GM12878 (cell line): ENCODE results near the gene OSMR. TPM values are rescaled to one million over a fixed set of nuclear protein-coding genes. Genes with fewer than 3 reads are reported as not detected.

Experiments used
- ATAC-seq: fragments of 200-7000 bp; cut with Tn5 transposase; 3 replicates; pipeline ENCODE4 v1.9.1; 2020; ENCODE audit warnings: mild to moderate bottlenecking, moderate library complexity
- BruUV-seq: library from RNA; stranded (reverse); fragments of 400-500 nt; replicated peaks from 2 replicates; lab custom pipeline; 2021; lab: Mats Ljungman, UMichigan
- CTCF ChIA-PET: fragments of 300-600 bp; sonication (Branson Sonifier 250); formaldehyde crosslinking; extraction: SDS; loops from one replicate; lab custom pipeline; 2021; ENCODE audit warnings: inconsistent platforms; lab: Yijun Ruan, JAX
- POLR2A ChIA-PET: fragments of 350-600 bp; formaldehyde crosslinking; extraction: SDS; loops from one replicate; lab custom pipeline; 2021; ENCODE audit warnings: inconsistent platforms; lab: Charles Lee
- RAD21 ChIA-PET: fragments of 300-600 bp; sonication (Branson Sonifier 250); formaldehyde crosslinking; loops from one replicate; lab custom pipeline; 2023; ENCODE audit warnings: antibody characterized with exemption; ENCODE audit not compliant: unreplicated experiment; lab: Charles Lee
- SMC1A ChIA-PET: fragments of 300-600 bp; sonication (Branson Sonifier 250); formaldehyde crosslinking; loops from one replicate; lab custom pipeline; 2023; ENCODE audit not compliant: unreplicated experiment, uncharacterized antibody; lab: Charles Lee
- DNase-seq: peaks from one replicate; pipeline ENCODE4 v3.0.0-alpha.2; 2011; ENCODE audit warnings: low read depth, low spot score
- FAIRE-seq: peaks from 3 replicates; lab custom pipeline; 2011; peaks lifted over from hg19 to GRCh38; lab: Jason Lieb, UNC
- H2AFZ ChIP-seq: 2 replicates; pipeline ENCODE4 v1.6.0; 2011; ENCODE audit warnings: low read depth, low read length, control low read depth; ENCODE audit not compliant: control insufficient read depth
- H3K27ac ChIP-seq: 2 replicates; pipeline ENCODE4 v1.5.1; 2011; ENCODE audit warnings: control low read depth; ENCODE audit not compliant: control insufficient read depth, insufficient read depth
- H3K27me3 ChIP-seq, 2 experiments: replicated peaks in 1 of 2; 2 replicates each; pipeline versions ENCODE4 v1.6.0 to v1.6.1; 2011; ENCODE audit warnings: low read length in 1 of 2; ENCODE audit not compliant: control insufficient read depth in 2 of 2, insufficient read depth in 2 of 2
- H3K36me3 ChIP-seq, 2 experiments: 2 replicates each; pipeline ENCODE4 v1.5.1; 2011; ENCODE audit warnings: low read length in 1 of 2; ENCODE audit not compliant: control insufficient read depth in 2 of 2, insufficient read depth in 2 of 2
- H3K4me1 ChIP-seq: 2 replicates; pipeline ENCODE4 v1.6.1; 2011; ENCODE audit warnings: mild to moderate bottlenecking, low read length, moderate library complexity, mixed read lengths; ENCODE audit not compliant: control insufficient read depth, insufficient read depth
- H3K4me2 ChIP-seq: 2 replicates; pipeline ENCODE4 v1.6.0; 2011; ENCODE audit warnings: control low read depth; ENCODE audit not compliant: control insufficient read depth, insufficient read depth
- H3K4me3 ChIP-seq: fragments of 200-600 bp; sonication (generic); 2 replicates; pipeline ENCODE4 v1.5.1; 2016
- H3K79me2 ChIP-seq: 2 replicates; pipeline ENCODE4 v1.6.0; 2011; ENCODE audit warnings: low read length; ENCODE audit not compliant: control insufficient read depth, insufficient read depth
- H3K9ac ChIP-seq: 2 replicates; pipeline ENCODE4 v1.8.0; 2011; ENCODE audit warnings: low read length, control low read depth, mixed read lengths; ENCODE audit not compliant: control insufficient read depth, insufficient read depth
- H3K9me3 ChIP-seq: replicated peaks from 3 replicates; pipeline ENCODE4 v1.5.1; 2011; ENCODE audit warnings: mild to moderate bottlenecking, low read length; ENCODE audit not compliant: control insufficient read depth, insufficient read depth
- H4K20me1 ChIP-seq: 2 replicates; pipeline ENCODE4 v1.6.0; 2011; ENCODE audit not compliant: control insufficient read depth, insufficient read depth
- ETV6 ChIP-seq, 2 experiments: fragments of 450-650 bp in 1 of 2; IDR thresholded peaks in 1 of 2; conservative IDR thresholded peaks in 1 of 2; 2 replicates each; pipeline ENCODE4 v1.6.1; 2014; ENCODE audit warnings: antibody characterized with exemption in 1 of 2, borderline replicate concordance in 1 of 2, low read depth in 1 of 2, mild to moderate bottlenecking in 1 of 2, moderate library complexity in 1 of 2
- HDAC2 ChIP-seq: fragments of 200-600 bp; sonication (generic); IDR thresholded peaks from 2 replicates; pipeline ENCODE4 v1.6.1; 2017
- JUNB ChIP-seq: IDR thresholded peaks from 2 replicates; pipeline ENCODE4 v1.6.1; 2016; ENCODE audit warnings: antibody characterized with exemption, mild to moderate bottlenecking
- KDM1A ChIP-seq: fragments of 200-600 bp; sonication (generic); IDR thresholded peaks from 2 replicates; pipeline ENCODE4 v1.6.1; 2016; ENCODE audit warnings: borderline replicate concordance
- MEF2B ChIP-seq: fragments of 450-650 bp; IDR thresholded peaks from 2 replicates; pipeline ENCODE4 v1.6.1; 2018; ENCODE audit warnings: mild to moderate bottlenecking, moderate library complexity; ENCODE audit not compliant: partially characterized antibody, poor library complexity, severe bottlenecking
- SIN3A ChIP-seq: IDR thresholded peaks from 2 replicates; pipeline ENCODE4 v1.6.1; 2012; ENCODE audit warnings: low read depth, low read length, improper control_type of control experiment
- WRNIP1 ChIP-seq: IDR thresholded peaks from 2 replicates; pipeline ENCODE4 v1.6.1; 2011; ENCODE audit warnings: low read depth, low read length, improper control_type of control experiment, borderline replicate concordance
- ZBED1 ChIP-seq: IDR thresholded peaks from 2 replicates; pipeline ENCODE4 v1.6.1; 2016; ENCODE audit warnings: borderline replicate concordance
- ZNF217 ChIP-seq: fragments of 450-650 bp; IDR thresholded peaks from 2 replicates; pipeline ENCODE4 v1.6.1; 2017; ENCODE audit warnings: antibody characterized with exemption, mild to moderate bottlenecking
- ZNF622 ChIP-seq: fragments of 450-650 bp; IDR thresholded peaks from 2 replicates; pipeline ENCODE4 v1.6.1; 2017; ENCODE audit warnings: mild to moderate bottlenecking, inconsistent platforms
- in situ Hi-C: fragments of 300-500 bp; cut with MboI; formaldehyde crosslinking; loops from 9 replicates; pipeline ENCODE4 v1.14.3; 2018; ENCODE audit warnings: mixed read lengths
- intact Hi-C: fragments of 100-400 bp; cut with micrococcal nuclease; formaldehyde crosslinking; loops from one replicate; pipeline ENCODE4 v1.14.2; 2022; ENCODE audit not compliant: unreplicated experiment
- polyA plus RNA-seq, 11 experiments: library from polyadenylated mRNA; depleted of rRNA in 4 of 11; unstranded in 6 of 11; stranded (reverse) in 5 of 11; fragments of >200 nt; fragmentation: Nextera tagmentation in 4 of 11; fragmentation: Illumina TruSeq in 1 of 11; extraction: Ambion mirVana in 4 of 11; extraction: Trizol in 1 of 11; gene quantifications; 1 replicate in 1 of 11; 2 replicates in 10 of 11; pipeline versions ENCODE4 v1.2.1 to v1.2.3, GENCODE V29; 2011 to 2016; ENCODE audit warnings: inconsistent platforms in 2 of 11, missing spikeins in 2 of 11, low read depth in 1 of 11
- total RNA-seq, 4 experiments: library from RNA; depleted of rRNA in 3 of 4; stranded (reverse); fragments of >200 nt in 3 of 4; fragmentation: Illumina TruSeq in 1 of 4; extraction: Trizol in 1 of 4; gene quantifications; 2 replicates each; pipeline versions ENCODE4 v1.2.1 to v1.2.3, GENCODE V29; 2013 to 2021
- TF ChIP-seq, protein P1 (sequence below): fragments of 150-350 bp; IDR thresholded peaks from 2 replicates; pipeline ENCODE4 v1.6.1; 2014; ENCODE audit warnings: mild to moderate bottlenecking, low read depth, low read length

Gene OSMR
- total and polyA plus RNA-seq, 10 of the 15 experiments (the other 5 are each of a cell fraction or from before 2014, with no cell fraction given) = 0.03 to 0.05 TPM; not detected in 8

DNA sequence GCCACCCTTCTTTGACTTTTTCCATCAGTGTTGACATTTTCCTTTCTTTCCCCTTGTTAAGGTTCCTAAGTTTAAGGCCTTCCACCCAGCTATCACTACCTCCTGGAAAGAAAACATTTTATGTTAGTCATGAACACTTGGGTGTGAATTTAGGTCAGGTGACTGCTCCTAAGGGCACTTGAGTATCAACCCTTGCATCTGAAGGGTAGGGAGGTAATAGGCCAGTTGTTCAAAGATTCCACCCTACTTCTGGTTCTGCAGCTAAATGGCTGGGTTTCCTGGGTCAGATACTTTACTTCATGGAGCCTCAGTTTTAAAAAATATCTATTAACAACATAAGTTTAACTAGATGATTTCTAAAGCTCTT is 49.1 kb upstream of the OSMR start:
- ChIA-PET POLR2A (no interaction called here), RAD21 (no interaction called here), CTCF (interaction anchor here (0.6 to 1.6 kb wide), 2 partner anchors 12 to 376 kb away, joined by 3 read pairs; no protein-coding TSS in a partner anchor), SMC1A (interaction anchor here (1.3 kb wide), 1 partner anchor 13 kb away, joined by 3 read pairs; no protein-coding TSS in a partner anchor)
- no peaks in the 10 kb centered on the region for H3K79me2 ChIP-seq
- intact Hi-C loops = no loop called here
- in situ Hi-C loops = no loop called here
- no peak overlapping the region for H2AFZ ChIP-seq
- H3K27ac ChIP-seq = no peak overlapping the region
- no peak for ATAC-seq
- no peaks in the 10 kb centered on the region for H4K20me1 ChIP-seq
- no peaks in the 10 kb centered on the region for H3K36me3 ChIP-seq
- no peak for DNase-seq
- H3K27me3 ChIP-seq = no peaks in the 10 kb centered on the region; a peak in 1 of 4 replicates
- H3K4me1 ChIP-seq = no peaks in the 10 kb centered on the region
- H3K9me3 ChIP-seq = no peaks in the 10 kb centered on the region
- no peak overlapping the region for H3K4me2 ChIP-seq
- FAIRE-seq = no peak
- BruUV-seq = no TSS peak
- TF ChIP-seq, protein P1, sequence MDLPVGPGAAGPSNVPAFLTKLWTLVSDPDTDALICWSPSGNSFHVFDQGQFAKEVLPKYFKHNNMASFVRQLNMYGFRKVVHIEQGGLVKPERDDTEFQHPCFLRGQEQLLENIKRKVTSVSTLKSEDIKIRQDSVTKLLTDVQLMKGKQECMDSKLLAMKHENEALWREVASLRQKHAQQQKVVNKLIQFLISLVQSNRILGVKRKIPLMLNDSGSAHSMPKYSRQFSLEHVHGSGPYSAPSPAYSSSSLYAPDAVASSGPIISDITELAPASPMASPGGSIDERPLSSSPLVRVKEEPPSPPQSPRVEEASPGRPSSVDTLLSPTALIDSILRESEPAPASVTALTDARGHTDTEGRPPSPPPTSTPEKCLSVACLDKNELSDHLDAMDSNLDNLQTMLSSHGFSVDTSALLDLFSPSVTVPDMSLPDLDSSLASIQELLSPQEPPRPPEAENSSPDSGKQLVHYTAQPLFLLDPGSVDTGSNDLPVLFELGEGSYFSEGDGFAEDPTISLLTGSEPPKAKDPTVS = no peak
- TF ChIP-seq ZNF622 (no peak), ETV6 (conservative IDR thresholded peaks at IDR 0.05 in 1 of 2, IDR thresholded peaks at IDR 0.05 in 1 of 2; ENCODE audit: borderline replicate concordance in 1 of 2, low read depth in 1 of 2) (no peak), ZNF217 (no peak), MEF2B (no peak), ZBED1 (no peak), JUNB (no peak), KDM1A (no peak), HDAC2 (no peak), SIN3A (no peak), WRNIP1 (no peak)
- H3K9ac ChIP-seq = no peak overlapping the region
- H3K4me3 ChIP-seq = no peak overlapping the region
